ENCODE data around the gene PRR5L. TPM values are rescaled to one million over a fixed set of nuclear protein-coding genes. Genes with fewer than 3 reads are reported as not detected.

Gene PRR5L
- total RNA-seq, 4 donors from 2014 or later = 4.7 to 11.5 (median 6.0) TPM

GRCh38 chr11:36447947-36448346 is 151.9 kb downstream of the PRR5L start:
- DNase-seq = peak; percentile 31 to 42
- H3K4me1 ChIP-seq = peaks cover 6 to 11% of the 10 kb centered on the region in 2 donors
- H3K4me3 ChIP-seq (replicated peaks in 1 of 3) = no peak overlapping the region
- TF ChIP-seq CTCF (IDR thresholded peaks at IDR 0.05) (no peak), POLR2A (IDR thresholded peaks at IDR 0.05) (no peak)
- WGBS, 2 donors = 57 to 70% methylated on average over 8 of the region's 8 CpGs
- no peaks in the 10 kb centered on the region for H3K27me3 ChIP-seq
- H3K9me3 ChIP-seq = no peaks in the 10 kb centered on the region
- H3K36me3 ChIP-seq = no peaks in the 10 kb centered on the region
- intact Hi-C loops (cut with DNase I) = no loop called here
- H3K27ac ChIP-seq = no peak overlapping the region

GRCh38 chr11:36449561-36450096 is 153.5 kb downstream of the PRR5L start:
- Histone ChIP-seq H3K9me3 (no peaks in the 10 kb centered on the region), H3K4me3 (replicated peaks in 1 of 3) (no peak overlapping the region), H3K27ac (peak overlapping the region in 1 of 3 donors; percentile 14), H3K4me1 (peaks cover 6 to 11% of the 10 kb centered on the region in 2 donors), H3K36me3 (no peaks in the 10 kb centered on the region), H3K27me3 (no peaks in the 10 kb centered on the region)
- intact Hi-C loops (cut with DNase I) = no loop called here
- TF ChIP-seq POLR2A (IDR thresholded peaks at IDR 0.05) (no peak), CTCF (IDR thresholded peaks at IDR 0.05) (no peak)
- DNase-seq = no peak
- WGBS, 2 donors = 69 to 85% methylated on average over 5 of the region's 5 CpGs

GRCh38 chr11:36450110-36450572 is 154.1 kb downstream of the PRR5L start:
- no peak overlapping the region for H3K4me3 ChIP-seq (replicated peaks in 1 of 3)

GRCh38 chr11:36451045-36451444 is 155.0 kb downstream of the PRR5L start:
- WGBS, 2 donors = 80 to 92% methylated on average over 1 to 6 of the region's 6 CpGs
- intact Hi-C loops (cut with DNase I) = no loop called here
- Histone ChIP-seq H3K27ac (no peak overlapping the region), H3K36me3 (no peaks in the 10 kb centered on the region), H3K4me1 (peaks cover 6 to 21% of the 10 kb centered on the region in 2 donors), H3K9me3 (no peaks in the 10 kb centered on the region), H3K4me3 (replicated peaks in 1 of 3) (no peak overlapping the region), H3K27me3 (no peaks in the 10 kb centered on the region)
- no peak for DNase-seq
- no peak for TF ChIP-seq CTCF (IDR thresholded peaks at IDR 0.05)
- no peak for TF ChIP-seq POLR2A (IDR thresholded peaks at IDR 0.05)

More at GRCh38 chr11:36450110-36450572, 154.1 kb downstream of the PRR5L start:
- 37 to 58% methylated on average over 3 of the region's 3 CpGs for WGBS, 2 donors
- Histone ChIP-seq H3K4me1 (peaks cover 6 to 14% of the 10 kb centered on the region in 2 donors), H3K36me3 (no peaks in the 10 kb centered on the region), H3K27ac (peak overlapping the region in 1 of 3 donors; percentile 14), H3K27me3 (no peaks in the 10 kb centered on the region), H3K9me3 (no peaks in the 10 kb centered on the region)
- TF ChIP-seq POLR2A (IDR thresholded peaks at IDR 0.05) = no peak
- TF ChIP-seq CTCF (IDR thresholded peaks at IDR 0.05) = no peak
- intact Hi-C loops (cut with DNase I) = no loop called here
- DNase-seq = no peak

- intact Hi-C loops (cut with DNase I) = no loop called here
- Histone ChIP-seq H3K27me3 (no peaks in the 10 kb centered on the region), H3K4me3 (replicated peaks in 1 of 3) (no peak overlapping the region), H3K27ac (no peak overlapping the region), H3K9me3 (no peaks in the 10 kb centered on the region), H3K4me1 (peaks cover 6 to 27% of the 10 kb centered on the region in 2 donors), H3K36me3 (no peaks in the 10 kb centered on the region)
- no peak for DNase-seq
- WGBS, 2 donors = 100% methylated on average over 1 of the region's 1 CpG
- no peak for TF ChIP-seq POLR2A (IDR thresholded peaks at IDR 0.05)
- TF ChIP-seq CTCF (IDR thresholded peaks at IDR 0.05) = no peak
Observed at GRCh38 chr11:36451681-36452080, 155.6 kb downstream of the PRR5L start.

Data from thyroid gland (tissue), 4 donors.